ENCODE measurements around the gene SLC17A6.
A peak's percentile ranks its signal among the peaks of the same experiment; 100 is the strongest.

DNA sequence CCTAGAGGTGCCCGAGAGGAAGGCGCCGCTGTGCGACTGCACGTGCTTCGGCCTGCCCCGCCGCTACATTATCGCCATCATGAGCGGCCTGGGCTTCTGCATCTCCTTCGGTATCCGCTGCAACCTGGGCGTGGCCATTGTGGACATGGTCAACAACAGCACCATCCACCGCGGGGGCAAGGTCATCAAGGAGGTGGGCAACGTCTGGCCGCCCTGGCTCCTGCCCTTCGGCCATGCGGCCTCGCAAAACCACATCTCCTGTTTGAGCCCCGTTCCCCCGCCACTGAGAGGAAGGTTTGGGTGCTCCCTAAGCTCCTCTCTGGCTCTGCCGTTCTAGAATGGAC lies 3.4 kb downstream of the SLC17A6 start:
- TF ChIP-seq, protein P1, sequence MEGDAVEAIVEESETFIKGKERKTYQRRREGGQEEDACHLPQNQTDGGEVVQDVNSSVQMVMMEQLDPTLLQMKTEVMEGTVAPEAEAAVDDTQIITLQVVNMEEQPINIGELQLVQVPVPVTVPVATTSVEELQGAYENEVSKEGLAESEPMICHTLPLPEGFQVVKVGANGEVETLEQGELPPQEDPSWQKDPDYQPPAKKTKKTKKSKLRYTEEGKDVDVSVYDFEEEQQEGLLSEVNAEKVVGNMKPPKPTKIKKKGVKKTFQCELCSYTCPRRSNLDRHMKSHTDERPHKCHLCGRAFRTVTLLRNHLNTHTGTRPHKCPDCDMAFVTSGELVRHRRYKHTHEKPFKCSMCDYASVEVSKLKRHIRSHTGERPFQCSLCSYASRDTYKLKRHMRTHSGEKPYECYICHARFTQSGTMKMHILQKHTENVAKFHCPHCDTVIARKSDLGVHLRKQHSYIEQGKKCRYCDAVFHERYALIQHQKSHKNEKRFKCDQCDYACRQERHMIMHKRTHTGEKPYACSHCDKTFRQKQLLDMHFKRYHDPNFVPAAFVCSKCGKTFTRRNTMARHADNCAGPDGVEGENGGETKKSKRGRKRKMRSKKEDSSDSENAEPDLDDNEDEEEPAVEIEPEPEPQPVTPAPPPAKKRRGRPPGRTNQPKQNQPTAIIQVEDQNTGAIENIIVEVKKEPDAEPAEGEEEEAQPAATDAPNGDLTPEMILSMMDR (IDR thresholded peaks at IDR 0.05) = no peak
- TF ChIP-seq ETV6 (CRISPR knock-in tag; IDR thresholded peaks at IDR 0.05) (0 out of 2 replicates have a peak, but pooled peaks have one; percentile 8), TEAD4 (CRISPR knock-in tag; IDR thresholded peaks at IDR 0.05) (no peak), FOXJ3 (CRISPR knock-in tag; IDR thresholded peaks at IDR 0.05; ENCODE audit: borderline replicate concordance) (no peak)
- TF ChIP-seq, protein P2, sequence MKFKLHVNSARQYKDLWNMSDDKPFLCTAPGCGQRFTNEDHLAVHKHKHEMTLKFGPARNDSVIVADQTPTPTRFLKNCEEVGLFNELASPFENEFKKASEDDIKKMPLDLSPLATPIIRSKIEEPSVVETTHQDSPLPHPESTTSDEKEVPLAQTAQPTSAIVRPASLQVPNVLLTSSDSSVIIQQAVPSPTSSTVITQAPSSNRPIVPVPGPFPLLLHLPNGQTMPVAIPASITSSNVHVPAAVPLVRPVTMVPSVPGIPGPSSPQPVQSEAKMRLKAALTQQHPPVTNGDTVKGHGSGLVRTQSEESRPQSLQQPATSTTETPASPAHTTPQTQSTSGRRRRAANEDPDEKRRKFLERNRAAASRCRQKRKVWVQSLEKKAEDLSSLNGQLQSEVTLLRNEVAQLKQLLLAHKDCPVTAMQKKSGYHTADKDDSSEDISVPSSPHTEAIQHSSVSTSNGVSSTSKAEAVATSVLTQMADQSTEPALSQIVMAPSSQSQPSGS (CRISPR knock-in tag; IDR thresholded peaks at IDR 0.05; ENCODE audit: borderline replicate concordance, low read depth) = no peak
- TF ChIP-seq, protein P3, sequence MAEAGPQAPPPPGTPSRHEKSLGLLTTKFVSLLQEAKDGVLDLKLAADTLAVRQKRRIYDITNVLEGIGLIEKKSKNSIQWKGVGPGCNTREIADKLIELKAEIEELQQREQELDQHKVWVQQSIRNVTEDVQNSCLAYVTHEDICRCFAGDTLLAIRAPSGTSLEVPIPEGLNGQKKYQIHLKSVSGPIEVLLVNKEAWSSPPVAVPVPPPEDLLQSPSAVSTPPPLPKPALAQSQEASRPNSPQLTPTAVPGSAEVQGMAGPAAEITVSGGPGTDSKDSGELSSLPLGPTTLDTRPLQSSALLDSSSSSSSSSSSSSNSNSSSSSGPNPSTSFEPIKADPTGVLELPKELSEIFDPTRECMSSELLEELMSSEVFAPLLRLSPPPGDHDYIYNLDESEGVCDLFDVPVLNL (CRISPR knock-in tag; IDR thresholded peaks at IDR 0.05; ENCODE audit: borderline replicate concordance, low read depth) = no peak
- TF ChIP-seq, protein P4, sequence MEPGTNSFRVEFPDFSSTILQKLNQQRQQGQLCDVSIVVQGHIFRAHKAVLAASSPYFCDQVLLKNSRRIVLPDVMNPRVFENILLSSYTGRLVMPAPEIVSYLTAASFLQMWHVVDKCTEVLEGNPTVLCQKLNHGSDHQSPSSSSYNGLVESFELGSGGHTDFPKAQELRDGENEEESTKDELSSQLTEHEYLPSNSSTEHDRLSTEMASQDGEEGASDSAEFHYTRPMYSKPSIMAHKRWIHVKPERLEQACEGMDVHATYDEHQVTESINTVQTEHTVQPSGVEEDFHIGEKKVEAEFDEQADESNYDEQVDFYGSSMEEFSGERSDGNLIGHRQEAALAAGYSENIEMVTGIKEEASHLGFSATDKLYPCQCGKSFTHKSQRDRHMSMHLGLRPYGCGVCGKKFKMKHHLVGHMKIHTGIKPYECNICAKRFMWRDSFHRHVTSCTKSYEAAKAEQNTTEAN (CRISPR knock-in tag; IDR thresholded peaks at IDR 0.05) = no peak
